HepG2 (cell line): ENCODE measurements around the gene SLC6A16. TPM values are rescaled to one million over a fixed set of nuclear protein-coding genes. Genes with fewer than 3 reads are reported as not detected.
A peak's percentile ranks its signal among the peaks of the same experiment; 100 is the strongest.

Experiments used
- AKAP8 ChIP-seq: sonication (generic); formaldehyde crosslinking; IDR thresholded peaks from 2 replicates; pipeline ENCODE4 v1.5.1; 2020; ENCODE audit warnings: mild to moderate bottlenecking, missing genetic modification reagents
- GFI1 ChIP-seq: sonication (generic); formaldehyde crosslinking; IDR thresholded peaks from 2 replicates; pipeline ENCODE4 v1.5.0; 2020; ENCODE audit warnings: missing genetic modification reagents, mild to moderate bottlenecking, borderline replicate concordance
- KLF15 ChIP-seq: sonication (generic); formaldehyde crosslinking; IDR thresholded peaks from 2 replicates; pipeline ENCODE4 v1.8.1; 2023; ENCODE audit warnings: borderline replicate concordance, mild to moderate bottlenecking, inconsistent platforms, missing genetic modification reagents, mixed read lengths
- NFIC ChIP-seq: IDR thresholded peaks from 2 replicates; pipeline ENCODE4 v1.6.1; 2012; ENCODE audit warnings: mild to moderate bottlenecking, low read length, inconsistent platforms
- POGZ ChIP-seq: sonication (generic); formaldehyde crosslinking; IDR thresholded peaks from 2 replicates; pipeline ENCODE4 v1.4.0; 2020; ENCODE audit warnings: mild to moderate bottlenecking, missing genetic modification reagents
- POLR2G ChIP-seq: fragments of 200-400 bp; formaldehyde crosslinking; IDR thresholded peaks from 2 replicates; pipeline ENCODE4 v1.6.1; 2018; ENCODE audit warnings: mild to moderate bottlenecking, low read depth, low read length, moderate library complexity
- RBFOX2 ChIP-seq: fragments of 200-400 bp; formaldehyde crosslinking; IDR thresholded peaks from 2 replicates; pipeline ENCODE4 v1.6.1; 2017; ENCODE audit warnings: low read depth, mild to moderate bottlenecking, low read length
- RORA ChIP-seq: sonication (generic); formaldehyde crosslinking; IDR thresholded peaks from 2 replicates; pipeline ENCODE4 v1.5.0; 2020; ENCODE audit warnings: mild to moderate bottlenecking, missing genetic modification reagents, moderate library complexity
- ZNF253 ChIP-seq: sonication (generic); formaldehyde crosslinking; IDR thresholded peaks from 2 replicates; pipeline ENCODE4 v1.8.0; 2022; ENCODE audit warnings: mild to moderate bottlenecking, missing genetic modification reagents, borderline replicate concordance
- ZNF274 ChIP-seq: sonication (generic); formaldehyde crosslinking; IDR thresholded peaks from 2 replicates; pipeline ENCODE4 v1.5.1; 2020; ENCODE audit warnings: mild to moderate bottlenecking, missing genetic modification reagents
- ZNF563 ChIP-seq: sonication (generic); formaldehyde crosslinking; IDR thresholded peaks from 2 replicates; pipeline ENCODE4 v1.8.0; 2022; ENCODE audit warnings: mild to moderate bottlenecking, moderate library complexity, missing genetic modification reagents
- ZNF777 ChIP-seq: sonication (generic); formaldehyde crosslinking; IDR thresholded peaks from 2 replicates; pipeline ENCODE4 v1.4.0; 2020; ENCODE audit warnings: missing genetic modification reagents
- ZSCAN29 ChIP-seq: sonication (generic); formaldehyde crosslinking; conservative IDR thresholded peaks from 2 replicates; pipeline ENCODE4 v1.4.0; 2020; ENCODE audit warnings: mild to moderate bottlenecking, missing genetic modification reagents
- polyA plus RNA-seq, 8 experiments: library from polyadenylated mRNA; depleted of rRNA in 3 of 8; stranded (reverse) in 7 of 8; unstranded in 1 of 8; fragments of >200 nt; fragmentation: Illumina TruSeq in 4 of 8; extraction: Trizol in 4 of 8; gene quantifications; 2 replicates each; pipeline versions ENCODE4 v1.2.1 to v1.2.3, GENCODE V29; 2011 to 2016; ENCODE audit warnings: low read depth in 4 of 8, missing spikeins in 1 of 8, mixed read lengths in 1 of 8; ENCODE audit not compliant: insufficient read depth in 1 of 8
- total RNA-seq, 5 experiments: library from RNA; depleted of rRNA; stranded (reverse); fragments of >200 nt; fragmentation: Illumina TruSeq; extraction: Trizol; gene quantifications; 2 replicates each; pipeline ENCODE4 v1.2.3, GENCODE V29; 2016; ENCODE audit warnings: low read depth in 1 of 5
- TF ChIP-seq, protein P1 (sequence below): sonication (generic); formaldehyde crosslinking; IDR thresholded peaks from 2 replicates; pipeline ENCODE4 v1.5.0; 2020; ENCODE audit warnings: mild to moderate bottlenecking, missing genetic modification reagents, borderline replicate concordance
- TF ChIP-seq, protein P2 (sequence below): IDR thresholded peaks from 2 replicates; pipeline ENCODE4 v1.6.1; 2016
- TF ChIP-seq, protein P3 (sequence below): sonication (generic); formaldehyde crosslinking; IDR thresholded peaks from 2 replicates; pipeline ENCODE4 v1.4.0; 2020; ENCODE audit warnings: missing genetic modification reagents, borderline replicate concordance

The SLC6A16 gene
- total and polyA plus RNA-seq, 2 of the 13 experiments (the other 11 are each of a cell fraction or from before 2014, with no cell fraction given) = 0.07 to 0.18 TPM

DNA sequence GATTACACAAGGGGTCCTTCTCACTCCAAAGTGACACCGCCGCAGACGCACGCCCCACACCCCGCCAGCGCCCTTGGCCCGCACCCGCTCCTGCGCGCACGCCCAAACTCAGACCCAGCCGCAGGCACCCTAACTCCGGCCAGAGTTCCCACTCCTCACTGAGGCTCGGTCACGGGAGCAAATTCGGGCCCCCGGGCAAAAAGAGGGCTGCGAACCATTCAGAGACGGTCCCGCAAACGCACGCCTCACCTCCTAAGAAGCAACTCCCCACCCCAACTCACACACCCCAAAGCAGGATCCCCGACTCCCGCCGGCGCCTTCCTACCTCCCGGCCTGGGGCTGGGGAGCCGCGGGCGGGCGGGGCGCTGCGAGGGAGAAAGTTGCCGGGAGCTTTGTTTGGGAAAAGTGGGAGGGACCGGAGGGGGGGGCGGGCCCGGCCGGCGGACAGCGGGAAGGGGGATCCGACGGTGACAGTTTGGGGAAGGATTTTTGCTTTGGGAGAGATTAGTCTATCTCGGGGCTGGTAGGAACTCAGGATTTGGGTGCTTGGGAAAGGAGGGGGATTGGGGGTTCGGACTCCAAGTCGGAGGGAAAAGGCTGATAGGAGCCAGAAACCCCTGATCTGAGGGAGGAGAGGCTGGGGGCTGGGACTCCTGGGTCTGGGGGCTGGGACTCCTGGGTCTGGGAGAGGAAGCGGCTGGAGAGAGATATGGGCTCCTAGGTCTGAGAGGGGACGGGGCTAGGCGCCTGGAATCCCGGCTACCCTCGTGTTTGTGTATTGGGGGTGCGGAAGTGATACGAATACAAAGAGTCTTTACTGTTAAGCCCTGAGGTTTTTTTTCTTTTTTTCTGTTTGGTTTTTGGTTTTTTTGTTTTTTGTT lies 37.3 kb upstream of the SLC6A16 start, which contains the start of gene TEAD2 (continued):
- TF ChIP-seq ZNF777 (CRISPR knock-in tag) = peak; percentile 42; the same call in 1 of the 2 replicates
- TF ChIP-seq ZNF253 (CRISPR knock-in tag) = no peak
- TF ChIP-seq POGZ (CRISPR knock-in tag) = no peak
- peak; percentile 49; the same call in 1 of the 2 replicates for TF ChIP-seq ZNF563
- TF ChIP-seq ZNF274 (CRISPR knock-in tag) = 0 out of 2 replicates have a peak, but pooled peaks have one; percentile 3
- TF ChIP-seq NFIC = no peak
- TF ChIP-seq, protein P1, sequence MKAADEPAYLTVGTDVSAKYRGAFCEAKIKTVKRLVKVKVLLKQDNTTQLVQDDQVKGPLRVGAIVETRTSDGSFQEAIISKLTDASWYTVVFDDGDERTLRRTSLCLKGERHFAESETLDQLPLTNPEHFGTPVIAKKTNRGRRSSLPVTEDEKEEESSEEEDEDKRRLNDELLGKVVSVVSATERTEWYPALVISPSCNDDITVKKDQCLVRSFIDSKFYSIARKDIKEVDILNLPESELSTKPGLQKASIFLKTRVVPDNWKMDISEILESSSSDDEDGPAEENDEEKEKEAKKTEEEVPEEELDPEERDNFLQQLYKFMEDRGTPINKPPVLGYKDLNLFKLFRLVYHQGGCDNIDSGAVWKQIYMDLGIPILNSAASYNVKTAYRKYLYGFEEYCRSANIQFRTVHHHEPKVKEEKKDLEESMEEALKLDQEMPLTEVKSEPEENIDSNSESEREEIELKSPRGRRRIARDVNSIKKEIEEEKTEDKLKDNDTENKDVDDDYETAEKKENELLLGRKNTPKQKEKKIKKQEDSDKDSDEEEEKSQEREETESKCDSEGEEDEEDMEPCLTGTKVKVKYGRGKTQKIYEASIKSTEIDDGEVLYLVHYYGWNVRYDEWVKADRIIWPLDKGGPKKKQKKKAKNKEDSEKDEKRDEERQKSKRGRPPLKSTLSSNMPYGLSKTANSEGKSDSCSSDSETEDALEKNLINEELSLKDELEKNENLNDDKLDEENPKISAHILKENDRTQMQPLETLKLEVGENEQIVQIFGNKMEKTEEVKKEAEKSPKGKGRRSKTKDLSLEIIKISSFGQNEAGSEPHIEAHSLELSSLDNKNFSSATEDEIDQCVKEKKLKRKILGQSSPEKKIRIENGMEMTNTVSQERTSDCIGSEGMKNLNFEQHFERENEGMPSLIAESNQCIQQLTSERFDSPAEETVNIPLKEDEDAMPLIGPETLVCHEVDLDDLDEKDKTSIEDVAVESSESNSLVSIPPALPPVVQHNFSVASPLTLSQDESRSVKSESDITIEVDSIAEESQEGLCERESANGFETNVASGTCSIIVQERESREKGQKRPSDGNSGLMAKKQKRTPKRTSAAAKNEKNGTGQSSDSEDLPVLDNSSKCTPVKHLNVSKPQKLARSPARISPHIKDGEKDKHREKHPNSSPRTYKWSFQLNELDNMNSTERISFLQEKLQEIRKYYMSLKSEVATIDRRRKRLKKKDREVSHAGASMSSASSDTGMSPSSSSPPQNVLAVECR = peak; percentile 40; the same call in 1 of the 2 replicates
- TF ChIP-seq RORA (CRISPR knock-in tag) = no peak
- peak; percentile 41 for TF ChIP-seq RBFOX2
- 0 out of 2 replicates have a peak, but pooled peaks have one; percentile 7 for TF ChIP-seq ZSCAN29 (CRISPR knock-in tag)
- TF ChIP-seq GFI1 = no peak
- no peak for TF ChIP-seq AKAP8 (CRISPR knock-in tag)
- TF ChIP-seq, protein P2, sequence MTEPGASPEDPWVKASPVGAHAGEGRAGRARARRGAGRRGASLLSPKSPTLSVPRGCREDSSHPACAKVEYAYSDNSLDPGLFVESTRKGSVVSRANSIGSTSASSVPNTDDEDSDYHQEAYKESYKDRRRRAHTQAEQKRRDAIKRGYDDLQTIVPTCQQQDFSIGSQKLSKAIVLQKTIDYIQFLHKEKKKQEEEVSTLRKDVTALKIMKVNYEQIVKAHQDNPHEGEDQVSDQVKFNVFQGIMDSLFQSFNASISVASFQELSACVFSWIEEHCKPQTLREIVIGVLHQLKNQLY (CRISPR knock-in tag) = no peak
- peak; percentile 22; the same call in 1 of the 2 replicates for TF ChIP-seq POLR2G
- TF ChIP-seq, protein P3, sequence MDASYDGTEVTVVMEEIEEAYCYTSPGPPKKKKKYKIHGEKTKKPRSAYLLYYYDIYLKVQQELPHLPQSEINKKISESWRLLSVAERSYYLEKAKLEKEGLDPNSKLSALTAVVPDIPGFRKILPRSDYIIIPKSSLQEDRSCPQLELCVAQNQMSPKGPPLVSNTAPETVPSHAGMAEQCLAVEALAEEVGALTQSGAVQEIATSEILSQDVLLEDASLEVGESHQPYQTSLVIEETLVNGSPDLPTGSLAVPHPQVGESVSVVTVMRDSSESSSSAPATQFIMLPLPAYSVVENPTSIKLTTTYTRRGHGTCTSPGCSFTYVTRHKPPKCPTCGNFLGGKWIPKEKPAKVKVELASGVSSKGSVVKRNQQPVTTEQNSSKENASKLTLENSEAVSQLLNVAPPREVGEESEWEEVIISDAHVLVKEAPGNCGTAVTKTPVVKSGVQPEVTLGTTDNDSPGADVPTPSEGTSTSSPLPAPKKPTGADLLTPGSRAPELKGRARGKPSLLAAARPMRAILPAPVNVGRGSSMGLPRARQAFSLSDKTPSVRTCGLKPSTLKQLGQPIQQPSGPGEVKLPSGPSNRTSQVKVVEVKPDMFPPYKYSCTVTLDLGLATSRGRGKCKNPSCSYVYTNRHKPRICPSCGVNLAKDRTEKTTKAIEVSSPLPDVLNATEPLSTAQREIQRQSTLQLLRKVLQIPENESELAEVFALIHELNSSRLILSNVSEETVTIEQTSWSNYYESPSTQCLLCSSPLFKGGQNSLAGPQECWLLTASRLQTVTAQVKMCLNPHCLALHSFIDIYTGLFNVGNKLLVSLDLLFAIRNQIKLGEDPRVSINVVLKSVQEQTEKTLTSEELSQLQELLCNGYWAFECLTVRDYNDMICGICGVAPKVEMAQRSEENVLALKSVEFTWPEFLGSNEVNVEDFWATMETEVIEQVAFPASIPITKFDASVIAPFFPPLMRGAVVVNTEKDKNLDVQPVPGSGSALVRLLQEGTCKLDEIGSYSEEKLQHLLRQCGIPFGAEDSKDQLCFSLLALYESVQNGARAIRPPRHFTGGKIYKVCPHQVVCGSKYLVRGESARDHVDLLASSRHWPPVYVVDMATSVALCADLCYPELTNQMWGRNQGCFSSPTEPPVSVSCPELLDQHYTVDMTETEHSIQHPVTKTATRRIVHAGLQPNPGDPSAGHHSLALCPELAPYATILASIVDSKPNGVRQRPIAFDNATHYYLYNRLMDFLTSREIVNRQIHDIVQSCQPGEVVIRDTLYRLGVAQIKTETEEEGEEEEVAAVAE (CRISPR knock-in tag) = no peak
- TF ChIP-seq KLF15 (CRISPR knock-in tag) = no peak
